K562 (cell line): ENCODE results near the gene KCNK4. TPM values are rescaled to one million over a fixed set of nuclear protein-coding genes. Genes with fewer than 3 reads are reported as not detected.

Experiments used
- ATAC-seq: fragments of 200-7000 bp; cut with Tn5 transposase; 3 replicates; pipeline ENCODE4 v1.9.1; 2020; ENCODE audit warnings: moderate library complexity
- BruUV-seq: library from RNA; stranded (reverse); fragments of 400-500 nt; replicated peaks from 2 replicates; lab custom pipeline; 2021; lab: Mats Ljungman, UMichigan
- CTCF ChIA-PET: fragments of 300-600 bp; formaldehyde crosslinking; extraction: SDS; loops from one replicate; lab custom pipeline; 2021; ENCODE audit warnings: low intra/inter-chr PET ratio; lab: Yijun Ruan, JAX
- POLR2A ChIA-PET: fragments of 300-600, 350-650 bp; sonication (Branson Sonifier 250); formaldehyde crosslinking; extraction: SDS; loops from one replicate; lab custom pipeline; 2021; ENCODE audit warnings: antibody characterized with exemption, inconsistent platforms; lab: Yijun Ruan, JAX
- DNase-seq, 4 experiments: peaks; one replicate each; pipeline versions ENCODE4 v3.0.0 to v3.0.0-alpha.2; 2011 to 2018; ENCODE audit warnings: low spot score in 3 of 4, mixed read lengths in 3 of 4; ENCODE audit errors: extremely low read depth in 1 of 4
- FAIRE-seq: peaks from 2 replicates; lab custom pipeline; 2011; peaks lifted over from hg19 to GRCh38; lab: Jason Lieb, UNC
- H2AFZ ChIP-seq: 2 replicates; pipeline ENCODE4 v1.6.0; 2011; ENCODE audit warnings: low read depth, low read length, control low read depth, inconsistent platforms
- H3K27ac ChIP-seq: fragments of 200-600 bp; 3 replicates; pipeline ENCODE4 v1.8.0; 2011; ENCODE audit warnings: low read depth, mild to moderate bottlenecking, control low read depth, inconsistent platforms, low read length, moderate library complexity, mixed read lengths; ENCODE audit errors: extremely low read depth
- H3K27me3 ChIP-seq, 2 experiments: fragments of 300-600 bp in 1 of 2; 2 replicates in 1 of 2; 3 replicates in 1 of 2; pipeline versions ENCODE4 v1.6.0 to v1.8.0; 2011; ENCODE audit warnings: inconsistent platforms in 2 of 2, low read length in 2 of 2, mild to moderate bottlenecking in 1 of 2, mixed read lengths in 1 of 2, moderate library complexity in 1 of 2; ENCODE audit not compliant: control insufficient read depth in 2 of 2, insufficient read depth in 2 of 2
- H3K36me3 ChIP-seq: fragments of 300-600 bp; 3 replicates; pipeline ENCODE4 v1.8.0; 2011; ENCODE audit warnings: mild to moderate bottlenecking, low read length, inconsistent platforms; ENCODE audit not compliant: control insufficient read depth, insufficient read depth
- H3K4me1 ChIP-seq, 2 experiments: fragments of 200-600 bp in 1 of 2; replicated peaks in 1 of 2; 2 replicates in 1 of 2; 3 replicates in 1 of 2; pipeline versions ENCODE4 v1.5.1 to v1.8.0; 2011; ENCODE audit warnings: inconsistent platforms in 2 of 2, low read length in 2 of 2, mild to moderate bottlenecking in 1 of 2, mixed read lengths in 1 of 2, moderate library complexity in 1 of 2; ENCODE audit not compliant: control insufficient read depth in 2 of 2, insufficient read depth in 2 of 2
- H3K4me2 ChIP-seq: 2 replicates; pipeline ENCODE4 v1.6.1; 2011; ENCODE audit warnings: low read length, control low read depth, inconsistent platforms, mixed read lengths; ENCODE audit not compliant: insufficient read depth
- H3K4me3 ChIP-seq: fragments of 200-600 bp; sonication (generic), shearing (Covaris generic); 2 replicates; pipeline ENCODE4 v1.5.1; 2016; ENCODE audit warnings: control low read depth, inconsistent platforms
- H3K79me2 ChIP-seq: fragments of 200-600 bp; 3 replicates; pipeline ENCODE4 v1.8.0; 2011; ENCODE audit warnings: low read length, inconsistent platforms; ENCODE audit not compliant: control insufficient read depth, insufficient read depth
- H3K9ac ChIP-seq, 2 experiments: 2 replicates each; pipeline versions ENCODE4 v1.6.0 to v1.6.1; 2011; ENCODE audit warnings: low read depth in 2 of 2, low read length in 2 of 2, control low read depth in 1 of 2, inconsistent platforms in 1 of 2, mild to moderate bottlenecking in 1 of 2, mixed read lengths in 1 of 2; ENCODE audit not compliant: insufficient read depth in 1 of 2
- H3K9me1 ChIP-seq: one replicate; pipeline ENCODE4 v1.6.0; 2011; ENCODE audit warnings: inconsistent platforms, mild to moderate bottlenecking, low read length, moderate library complexity; ENCODE audit not compliant: control insufficient read depth, insufficient read depth
- H3K9me3 ChIP-seq: replicated peaks from 2 replicates; pipeline ENCODE4 v1.5.1; 2011; ENCODE audit warnings: low read depth, low read length, inconsistent platforms; ENCODE audit not compliant: control insufficient read depth, insufficient read depth
- H4K20me1 ChIP-seq: replicated peaks from 2 replicates; pipeline ENCODE4 v1.6.1; 2011; ENCODE audit warnings: low read length, inconsistent platforms, mixed read lengths; ENCODE audit not compliant: control insufficient read depth, insufficient read depth
- BCL6 ChIP-seq: fragments of 250-450 bp; sonication (Bioruptor Pico); IDR thresholded peaks from 2 replicates; pipeline ENCODE4 v1.4.0; 2020
- CBX1 ChIP-seq: sonication (generic); IDR thresholded peaks from 2 replicates; pipeline ENCODE4 v1.6.1; 2016; ENCODE audit warnings: antibody characterized with exemption, low read depth, mild to moderate bottlenecking
- CBX3 ChIP-seq, 2 experiments: IDR thresholded peaks; 1 replicate in 1 of 2; 2 replicates in 1 of 2; pipeline ENCODE4 v1.6.1; 2012; ENCODE audit warnings: inconsistent platforms in 2 of 2, low read length in 2 of 2, borderline replicate concordance in 1 of 2, control low read depth in 1 of 2
- DPF2 ChIP-seq: fragments of 450-650 bp; IDR thresholded peaks from 2 replicates; pipeline ENCODE4 v1.6.1; 2016
- HDAC8 ChIP-seq: fragments of 450-650 bp; IDR thresholded peaks from 2 replicates; pipeline ENCODE4 v1.6.1; 2016; ENCODE audit warnings: mild to moderate bottlenecking, missing genetic modification characterization, moderate library complexity, missing compliant biosample characterization
- HLTF ChIP-seq: fragments of 450-650 bp; IDR thresholded peaks from 2 replicates; pipeline ENCODE4 v1.6.1; 2016
- KLF16 ChIP-seq: IDR thresholded peaks from 2 replicates; pipeline ENCODE4 v1.6.1; 2016; ENCODE audit warnings: antibody characterized with exemption
- RBFOX2 ChIP-seq: fragments of 200-400 bp; formaldehyde crosslinking; IDR thresholded peaks from 2 replicates; pipeline ENCODE4 v1.6.1; 2017; ENCODE audit warnings: low read depth, mild to moderate bottlenecking, low read length, moderate library complexity
- RFX5 ChIP-seq: IDR thresholded peaks from 2 replicates; pipeline ENCODE4 v1.6.1; 2011; ENCODE audit warnings: low read depth, mild to moderate bottlenecking, improper control_type of control experiment, low read length
- TAF1 ChIP-seq: IDR thresholded peaks from 2 replicates; pipeline ENCODE4 v1.6.1; 2011; ENCODE audit warnings: mild to moderate bottlenecking, low read length, moderate library complexity; ENCODE audit not compliant: insufficient read depth, control insufficient read depth, severe bottlenecking; ENCODE audit errors: extremely low read depth
- ZFP1 ChIP-seq: fragments of 450-650 bp; formaldehyde crosslinking; IDR thresholded peaks from 2 replicates; pipeline ENCODE4 v1.4.0; 2020; ENCODE audit warnings: mild to moderate bottlenecking, mixed read lengths
- ZFP30 ChIP-seq: fragments of 250-450 bp; sonication (Bioruptor Pico); IDR thresholded peaks from 2 replicates; pipeline ENCODE4 v1.8.0; 2022; ENCODE audit warnings: moderate library complexity, mild to moderate bottlenecking, inconsistent platforms, borderline replicate concordance
- ZKSCAN3 ChIP-seq: fragments of 250-450 bp; sonication (Bioruptor Pico); IDR thresholded peaks from 2 replicates; pipeline ENCODE4 v1.4.0; 2020
- ZNF165 ChIP-seq: fragments of 250-450 bp; sonication (Bioruptor Pico); IDR thresholded peaks from 2 replicates; pipeline ENCODE4 v1.4.0; 2020; ENCODE audit warnings: borderline replicate concordance
- ZNF644 ChIP-seq: fragments of 200-800 bp; sonication (Bioruptor generic); IDR thresholded peaks from 2 replicates; pipeline ENCODE4 v1.6.1; 2016; ENCODE audit warnings: low read depth, missing genetic modification characterization, missing compliant biosample characterization
- WGBS: fragments of 100-300 bp; shearing (Covaris generic); methylation state at CpG from one replicate; pipeline ENCODE4 v1.1.6; 2016; ENCODE audit warnings: low coverage, mixed read lengths; ENCODE audit not compliant: insufficient coverage; ENCODE audit errors: missing lambda C conversion rate; 5-methylcytosine and 5-hydroxymethylcytosine counted together
- in situ Hi-C: fragments of 300-500 bp; cut with MboI; formaldehyde crosslinking; loops from 4 replicates; pipeline ENCODE4 v1.15.0; 2018; ENCODE audit warnings: inconsistent platforms, mixed read lengths
- intact Hi-C: fragments of 100-400 bp; cut with micrococcal nuclease; formaldehyde crosslinking; loops from 2 replicates; pipeline ENCODE4 v1.14.2; 2022
- polyA plus RNA-seq, 8 experiments: library from polyadenylated mRNA; depleted of rRNA in 4 of 8; stranded (reverse) in 5 of 8; unstranded in 3 of 8; fragments of >200 nt; fragmentation: Nextera tagmentation in 2 of 8; fragmentation: Illumina TruSeq in 1 of 8; extraction: Ambion mirVana in 2 of 8; extraction: Trizol in 1 of 8; gene quantifications; 2 replicates each; pipeline versions ENCODE4 v1.2.1 to v1.2.3, GENCODE V29; 2011 to 2014; ENCODE audit warnings: inconsistent platforms in 1 of 8, missing spikeins in 1 of 8
- total RNA-seq, 7 experiments: library from RNA; depleted of rRNA in 6 of 7; stranded (reverse); fragments of >200 nt in 6 of 7; fragmentation: Illumina TruSeq in 2 of 7; extraction: Trizol in 2 of 7; gene quantifications; 2 replicates each; pipeline versions ENCODE4 v1.2.1 to v1.2.3, GENCODE V29; 2011 to 2021; ENCODE audit warnings: low replicate concordance in 1 of 7
- TF ChIP-seq, protein P1 (sequence below): fragments of 450-650 bp; conservative IDR thresholded peaks from 2 replicates; pipeline ENCODE4 v1.6.1; 2016; ENCODE audit warnings: missing genetic modification characterization, low read depth, mild to moderate bottlenecking, missing compliant biosample characterization, moderate library complexity
- TF ChIP-seq, protein P2 (sequence below): fragments of 250-450 bp; sonication (Bioruptor Pico); IDR thresholded peaks from 2 replicates; pipeline ENCODE4 v1.9.0; 2021; ENCODE audit warnings: mild to moderate bottlenecking
- TF ChIP-seq, protein P3 (sequence below): fragments of 450-650 bp; IDR thresholded peaks from 2 replicates; pipeline ENCODE4 v1.6.1; 2016; ENCODE audit warnings: antibody characterized with exemption

The KCNK4 gene
- total and polyA plus RNA-seq, 9 of the 15 experiments (the other 6 are each of a cell fraction or from before 2014, with no cell fraction given): not detected

DNA sequence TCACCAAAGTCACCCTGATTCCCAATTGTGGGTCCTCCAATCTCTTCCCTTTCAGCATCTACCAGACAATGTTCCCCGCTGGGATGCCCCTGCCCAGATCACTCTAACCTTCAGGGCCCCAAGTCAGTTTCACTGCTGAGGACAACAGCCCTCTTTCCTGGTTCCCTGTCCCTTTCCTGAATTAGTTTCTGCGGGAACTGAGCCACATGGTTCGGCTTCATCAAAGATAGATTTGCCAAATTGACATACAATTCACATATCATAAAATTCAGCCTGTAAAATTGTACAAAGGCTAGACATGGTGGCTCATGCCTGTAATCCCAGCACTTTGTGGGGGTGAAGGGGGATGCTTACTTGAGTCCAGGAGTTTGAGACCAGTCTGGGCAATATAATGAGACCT is 36.9 kb downstream of the KCNK4 start:
- Histone ChIP-seq H4K20me1 (no peaks in the 10 kb centered on the region), H3K9me1 (no peaks in the 10 kb centered on the region), H3K79me2 (no peaks in the 10 kb centered on the region), H2AFZ (no peak overlapping the region), H3K4me2 (no peak overlapping the region), H3K4me1 (peaks cover 21 to 44% of the 10 kb centered on the region in 2 experiments), H3K9ac (no peak overlapping the region), H3K9me3 (no peaks in the 10 kb centered on the region; the same call in 1 of the 2 replicates), H3K4me3 (no peak overlapping the region), H3K27ac (no peak overlapping the region), H3K27me3 (no peaks in the 10 kb centered on the region), H3K36me3 (no peaks in the 10 kb centered on the region; the same call in 2 of the 3 replicates)
- WGBS: 89% methylated on average over 3 of the region's 3 CpGs
- intact Hi-C loops (no loop called here), in situ Hi-C loops (no loop called here)
- CTCF ChIA-PET: no interaction called here
- BruUV-seq: no TSS peak
- POLR2A ChIA-PET: interaction anchor here (1.5 kb wide), 1 partner anchor 10 kb away, joined by 6 read pairs; the partner anchor contains the start of genes PRDX5 and TRMT112
- TF ChIP-seq KLF16: no peak
- TF ChIP-seq HDAC8 (tag): no peak
- TF ChIP-seq CBX3 (IDR thresholded peaks at IDR 0.05; ENCODE audit: borderline replicate concordance in 1 of 2, low read length in 2 of 2): no peak
- no peak for TF ChIP-seq ZNF165 (CRISPR knock-in tag)
- TF ChIP-seq, protein P1, sequence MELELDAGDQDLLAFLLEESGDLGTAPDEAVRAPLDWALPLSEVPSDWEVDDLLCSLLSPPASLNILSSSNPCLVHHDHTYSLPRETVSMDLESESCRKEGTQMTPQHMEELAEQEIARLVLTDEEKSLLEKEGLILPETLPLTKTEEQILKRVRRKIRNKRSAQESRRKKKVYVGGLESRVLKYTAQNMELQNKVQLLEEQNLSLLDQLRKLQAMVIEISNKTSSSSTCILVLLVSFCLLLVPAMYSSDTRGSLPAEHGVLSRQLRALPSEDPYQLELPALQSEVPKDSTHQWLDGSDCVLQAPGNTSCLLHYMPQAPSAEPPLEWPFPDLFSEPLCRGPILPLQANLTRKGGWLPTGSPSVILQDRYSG: no peak
- TF ChIP-seq TAF1: no peak
- no peak for TF ChIP-seq BCL6 (CRISPR knock-in tag)
- no peak for TF ChIP-seq CBX1
- TF ChIP-seq, protein P2, sequence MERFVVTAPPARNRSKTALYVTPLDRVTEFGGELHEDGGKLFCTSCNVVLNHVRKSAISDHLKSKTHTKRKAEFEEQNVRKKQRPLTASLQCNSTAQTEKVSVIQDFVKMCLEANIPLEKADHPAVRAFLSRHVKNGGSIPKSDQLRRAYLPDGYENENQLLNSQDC (CRISPR knock-in tag): no peak
- no peak for TF ChIP-seq ZFP1 (CRISPR knock-in tag)
- TF ChIP-seq, protein P3, sequence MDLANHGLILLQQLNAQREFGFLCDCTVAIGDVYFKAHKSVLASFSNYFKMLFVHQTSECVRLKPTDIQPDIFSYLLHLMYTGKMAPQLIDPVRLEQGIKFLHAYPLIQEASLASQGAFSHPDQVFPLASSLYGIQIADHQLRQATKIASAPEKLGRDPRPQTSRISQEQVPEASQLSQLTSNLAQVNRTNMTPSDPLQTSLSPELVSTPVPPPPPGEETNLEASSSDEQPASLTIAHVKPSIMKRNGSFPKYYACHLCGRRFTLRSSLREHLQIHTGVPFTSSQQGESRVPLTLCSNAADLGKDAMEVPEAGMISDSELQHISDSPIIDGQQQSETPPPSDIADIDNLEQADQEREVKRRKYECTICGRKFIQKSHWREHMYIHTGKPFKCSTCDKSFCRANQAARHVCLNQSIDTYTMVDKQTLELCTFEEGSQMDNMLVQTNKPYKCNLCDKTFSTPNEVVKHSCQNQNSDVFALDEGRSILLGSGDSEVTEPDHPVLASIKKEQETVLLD: no peak
- no peak for TF ChIP-seq ZKSCAN3 (CRISPR knock-in tag)
- no peak for TF ChIP-seq RFX5
- no peak for TF ChIP-seq RBFOX2
- no peak for TF ChIP-seq DPF2
- no peak for TF ChIP-seq HLTF
- no peak for TF ChIP-seq ZNF644
- TF ChIP-seq ZFP30 (CRISPR knock-in tag): no peak
- DNase-seq (no peak), ATAC-seq (no peak), FAIRE-seq (no peak)
